Mucosa of descending colon (tissue), 3 donors: Measurements from ENCODE around the gene YPEL5. TPM values are rescaled to one million over a fixed set of nuclear protein-coding genes. Genes with fewer than 3 reads are reported as not detected.
A peak's percentile ranks its signal among the peaks of the same experiment; 100 is the strongest.

Experiments used
- ATAC-seq: fragments of 200-7000 bp; cut with Tn5 transposase; one replicate; pipeline ENCODE4 v1.9.1; 2020; ENCODE audit warnings: mild to moderate bottlenecking, moderate library complexity
- DNase-seq, 3 donors: peaks; one replicate each; pipeline ENCODE4 v3.0.0-alpha.2; 2020
- H3K36me3 ChIP-seq: fragments of 200-600 bp; one replicate; pipeline ENCODE4 v1.8.0; 2021; ENCODE audit warnings: low read depth, mild to moderate bottlenecking
- H3K4me1 ChIP-seq: fragments of 200-600 bp; one replicate; pipeline ENCODE4 v1.8.0; 2021; ENCODE audit warnings: low read depth, mild to moderate bottlenecking
- H3K4me3 ChIP-seq: fragments of 200-600 bp; one replicate; pipeline ENCODE4 v1.8.0; 2021; ENCODE audit warnings: mild to moderate bottlenecking
- H3K9me3 ChIP-seq: fragments of 200-600 bp; one replicate; pipeline ENCODE4 v1.8.0; 2021; ENCODE audit warnings: mild to moderate bottlenecking
- intact Hi-C, 2 donors: fragments of 100-400 bp; cut with DNase I in 1 of 2; cut with micrococcal nuclease in 1 of 2; formaldehyde crosslinking; loops; one replicate each; pipeline versions ENCODE4 v1.11.0 to v1.11.1; 2022; cut with DNase I, micrococcal nuclease
- total RNA-seq, 3 donors: library from RNA; stranded (reverse); fragmentation: NEBNext Ultra II Directional in 2 of 3; extraction: Animal tissue kit (Norgen Biotek cat#: 25700) in 2 of 3; gene quantifications; one replicate each; pipeline versions ENCODE4 v1.2.1 to v1.2.4, GENCODE V29; 2021 to 2023
- TF ChIP-seq, protein P1 (sequence below): fragments of 200-600 bp; IDR thresholded peaks from one replicate; pipeline ENCODE4 v1.8.0; 2022; ENCODE audit warnings: antibody characterized with exemption, mild to moderate bottlenecking
- donor health status: DM: no; HTN: no; CAD: no; lungs with moderate emphysema.
- donor health status: DM: no; HTN: no; CAD: no.
- donor health status: DM: no; HTN: yes; CAD: no.

Gene YPEL5
- total RNA-seq, 3 donors from 2014 or later, result 58.0 to 104 (median 79.3) TPM

DNA sequence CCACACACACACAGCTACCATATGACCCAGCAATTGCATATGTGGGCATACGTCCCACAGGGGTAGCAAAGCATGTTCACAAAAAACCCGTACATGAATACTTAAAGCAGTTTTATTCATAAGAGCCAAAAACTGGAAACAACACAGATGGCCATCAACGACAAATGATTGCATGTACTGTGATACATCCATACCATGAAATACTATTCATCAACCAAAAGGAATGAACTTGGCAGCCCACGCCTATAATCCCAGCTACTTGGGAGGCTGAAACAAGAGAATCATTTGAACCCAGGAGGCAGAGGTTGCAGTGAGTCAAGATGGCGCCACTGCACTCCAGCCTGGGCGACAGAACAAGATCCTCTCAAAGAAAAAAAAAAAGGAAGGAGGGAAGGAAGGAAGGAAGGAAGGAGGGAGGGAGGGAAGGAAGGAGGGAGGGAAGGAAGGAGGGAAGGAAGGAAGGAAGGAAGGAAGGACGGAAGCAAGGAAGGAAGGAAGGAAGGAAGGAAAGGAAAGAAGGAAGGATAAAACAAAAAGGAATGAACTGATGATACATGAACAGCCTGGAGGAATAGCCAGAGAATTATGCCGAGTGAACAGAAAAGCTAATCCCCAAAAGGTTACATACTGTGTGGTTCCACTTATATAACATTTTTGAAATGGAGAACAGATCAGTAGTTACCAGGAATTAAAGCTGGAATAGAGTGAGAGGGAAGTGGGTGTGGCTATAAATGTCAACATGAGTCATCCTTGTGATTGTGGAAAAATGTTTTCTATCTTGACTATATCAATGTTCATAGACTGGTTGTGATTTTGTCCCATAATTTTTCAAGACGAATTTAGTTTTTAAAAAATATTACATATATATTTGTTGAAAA is 19.6 kb upstream of the YPEL5 start:
- no peak overlapping the region for H3K4me3 ChIP-seq
- ATAC-seq (peak; percentile 74), DNase-seq (no peak)
- intact Hi-C loops, result no loop called here
- no peaks in the 10 kb centered on the region for H3K36me3 ChIP-seq
- H3K9me3 ChIP-seq, result no peaks in the 10 kb centered on the region
- no peaks in the 10 kb centered on the region for H3K4me1 ChIP-seq
- TF ChIP-seq, protein P1, sequence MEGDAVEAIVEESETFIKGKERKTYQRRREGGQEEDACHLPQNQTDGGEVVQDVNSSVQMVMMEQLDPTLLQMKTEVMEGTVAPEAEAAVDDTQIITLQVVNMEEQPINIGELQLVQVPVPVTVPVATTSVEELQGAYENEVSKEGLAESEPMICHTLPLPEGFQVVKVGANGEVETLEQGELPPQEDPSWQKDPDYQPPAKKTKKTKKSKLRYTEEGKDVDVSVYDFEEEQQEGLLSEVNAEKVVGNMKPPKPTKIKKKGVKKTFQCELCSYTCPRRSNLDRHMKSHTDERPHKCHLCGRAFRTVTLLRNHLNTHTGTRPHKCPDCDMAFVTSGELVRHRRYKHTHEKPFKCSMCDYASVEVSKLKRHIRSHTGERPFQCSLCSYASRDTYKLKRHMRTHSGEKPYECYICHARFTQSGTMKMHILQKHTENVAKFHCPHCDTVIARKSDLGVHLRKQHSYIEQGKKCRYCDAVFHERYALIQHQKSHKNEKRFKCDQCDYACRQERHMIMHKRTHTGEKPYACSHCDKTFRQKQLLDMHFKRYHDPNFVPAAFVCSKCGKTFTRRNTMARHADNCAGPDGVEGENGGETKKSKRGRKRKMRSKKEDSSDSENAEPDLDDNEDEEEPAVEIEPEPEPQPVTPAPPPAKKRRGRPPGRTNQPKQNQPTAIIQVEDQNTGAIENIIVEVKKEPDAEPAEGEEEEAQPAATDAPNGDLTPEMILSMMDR, result no peak

DNA sequence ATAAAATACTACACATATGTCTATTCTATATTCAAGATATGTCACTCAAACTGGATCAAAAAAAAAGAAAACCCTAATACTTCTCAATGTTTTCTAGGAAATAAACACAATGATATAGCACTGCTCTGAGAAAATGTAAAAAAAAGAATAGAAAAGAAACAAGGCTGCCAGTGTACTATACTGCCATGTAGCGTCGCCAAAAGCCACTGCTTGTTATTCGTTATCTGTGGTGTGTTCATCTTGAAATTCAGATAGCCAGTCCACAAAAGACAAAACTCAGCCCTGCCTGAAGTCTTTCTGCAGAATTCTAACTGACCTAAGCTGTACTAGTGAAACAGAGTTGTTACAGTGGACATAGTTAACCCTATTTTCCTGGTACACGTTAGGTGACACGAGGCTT is 12.2 kb upstream of the YPEL5 start:
- Histone ChIP-seq H3K9me3 (no peaks in the 10 kb centered on the region), H3K4me1 (no peaks in the 10 kb centered on the region), H3K36me3 (no peaks in the 10 kb centered on the region), H3K4me3 (no peak overlapping the region)
- TF ChIP-seq, protein P1, result no peak
- intact Hi-C loops, result no loop called here
- no peak for DNase-seq
- ATAC-seq, result no peak

- TF ChIP-seq, protein P1, result no peak
- no peak for DNase-seq
These were observed 11.3 kb upstream of the YPEL5 start for GRCh38 chr2:30135541-30135940.

GRCh38 chr2:30136764-30137444 is 9.9 kb upstream of the YPEL5 start:
- ATAC-seq, result no peak
- Histone ChIP-seq H3K9me3 (no peaks in the 10 kb centered on the region), H3K36me3 (no peaks in the 10 kb centered on the region), H3K4me3 (no peak overlapping the region), H3K4me1 (no peaks in the 10 kb centered on the region)
- DNase-seq, result no peak
- TF ChIP-seq, protein P1, result no peak
- intact Hi-C loops, result no loop called here

More at GRCh38 chr2:30135541-30135940, 11.3 kb upstream of the YPEL5 start:
- no peaks in the 10 kb centered on the region for H3K36me3 ChIP-seq
- no peaks in the 10 kb centered on the region for H3K9me3 ChIP-seq
- H3K4me3 ChIP-seq, result no peak overlapping the region
- ATAC-seq, result no peak
- no peaks in the 10 kb centered on the region for H3K4me1 ChIP-seq
- intact Hi-C loops, result no loop called here

DNA sequence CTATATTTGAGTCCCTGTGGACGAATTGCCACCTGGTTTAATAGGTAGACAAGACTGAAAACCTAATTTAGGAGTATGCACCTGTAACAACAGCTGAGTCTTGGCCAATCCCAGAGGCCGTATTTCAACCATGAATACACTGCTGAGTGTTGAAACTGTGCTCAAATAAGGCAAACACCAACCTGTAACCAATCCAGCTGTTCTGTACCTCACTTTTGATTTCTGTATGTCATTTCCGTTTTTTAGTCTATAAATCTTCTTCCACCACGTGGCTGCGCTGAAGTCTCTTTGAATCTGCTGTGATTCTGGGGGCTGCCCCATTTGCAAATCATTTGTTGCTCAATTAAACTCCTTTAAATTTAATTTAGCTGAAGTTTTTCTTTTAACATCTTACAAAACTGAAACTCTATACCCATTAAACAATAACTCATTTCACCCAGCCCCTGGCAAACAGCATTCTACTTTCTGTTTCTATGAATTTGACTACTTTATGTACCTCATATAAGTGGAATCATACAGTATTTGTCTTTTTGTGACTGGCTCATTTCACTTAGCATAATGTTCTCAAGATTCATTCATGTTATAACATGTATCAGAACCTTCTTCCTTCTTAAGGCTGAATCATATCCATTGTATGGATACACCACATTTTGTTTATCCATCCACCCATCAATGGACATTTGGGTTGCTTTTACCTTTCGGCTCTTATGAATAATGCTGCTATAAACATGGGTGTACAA is 7.5 kb upstream of the YPEL5 start:
- ATAC-seq (no peak), DNase-seq (no peak)
- TF ChIP-seq, protein P1, result no peak
- intact Hi-C loops, result no loop called here
- H3K4me3 ChIP-seq, result no peak overlapping the region
- H3K4me1 ChIP-seq, result no peaks in the 10 kb centered on the region
- H3K36me3 ChIP-seq, result no peaks in the 10 kb centered on the region
- H3K9me3 ChIP-seq, result no peaks in the 10 kb centered on the region
